KOPT-K1 (cell line): ENCODE data around the gene SMIM11.
"Not testable (repeated sequence)": the region's sequence is repeated elsewhere in the genome, so short reads cannot be mapped to it uniquely, and the experiment has no call there.

Experiments
- H3K27ac ChIP-seq: fragments of 200-600 bp; sonication (generic); 2 replicates; pipeline ENCODE4 v1.5.1; 2016; ENCODE audit warnings: antibody characterized with exemption, mild to moderate bottlenecking, low read depth, low read length; ENCODE audit not compliant: poor library complexity, severe bottlenecking
- H3K36me3 ChIP-seq: fragments of 200-600 bp; sonication (generic); 2 replicates; pipeline ENCODE4 v1.5.1; 2017; ENCODE audit warnings: antibody characterized with exemption, mild to moderate bottlenecking, low read length, moderate library complexity; ENCODE audit not compliant: insufficient read depth
- H3K9me3 ChIP-seq: fragments of 200-600 bp; sonication (generic); 2 replicates; pipeline ENCODE4 v1.5.1; 2017; ENCODE audit warnings: antibody characterized with exemption, low read length, mild to moderate bottlenecking; ENCODE audit not compliant: insufficient read depth, poor library complexity, severe bottlenecking

Gene SMIM11, protein sequence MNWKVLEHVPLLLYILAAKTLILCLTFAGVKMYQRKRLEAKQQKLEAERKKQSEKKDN

DNA sequence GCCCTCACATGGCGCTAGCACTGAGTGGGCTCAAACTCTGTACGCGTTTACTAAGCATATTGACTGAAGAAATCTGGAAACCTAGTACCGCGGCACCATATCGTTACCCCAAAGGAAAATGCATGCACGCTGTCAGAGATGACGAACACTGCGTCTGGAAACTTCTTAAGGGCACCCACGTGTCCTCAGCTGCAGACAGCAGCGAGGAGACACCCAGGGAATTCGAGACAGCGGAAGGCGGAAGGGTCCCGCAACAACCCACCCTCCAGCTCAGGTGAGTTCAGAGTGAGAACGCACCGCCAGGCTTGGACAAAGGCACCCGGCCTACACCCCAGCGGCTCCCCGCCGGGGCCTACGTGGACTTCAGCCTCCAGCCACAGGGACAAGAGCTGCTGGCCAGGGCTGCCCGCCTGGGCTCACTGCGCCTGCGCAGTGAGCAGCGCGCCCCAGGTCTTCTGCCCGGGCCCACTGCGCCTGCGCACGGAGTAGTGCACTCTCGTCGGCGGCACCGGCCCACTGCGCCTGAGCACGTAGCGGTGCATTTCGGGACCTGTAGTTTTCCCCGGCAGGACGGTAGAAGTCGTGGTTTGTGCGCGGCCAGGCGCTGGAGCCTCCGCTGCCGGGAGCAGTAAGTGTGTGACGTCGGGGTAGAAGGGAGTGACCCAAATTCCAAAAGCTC, at the start of gene SMIM11:
Gene SMIM11 (plus strand): TSS at position 568 of the 679 bp plus-strand sequence. CDS start 3,998 bp downstream, outside the sequence.
- H3K9me3 ChIP-seq, H3K36me3 ChIP-seq, H3K27ac ChIP-seq: not testable (repeated sequence)

DNA sequence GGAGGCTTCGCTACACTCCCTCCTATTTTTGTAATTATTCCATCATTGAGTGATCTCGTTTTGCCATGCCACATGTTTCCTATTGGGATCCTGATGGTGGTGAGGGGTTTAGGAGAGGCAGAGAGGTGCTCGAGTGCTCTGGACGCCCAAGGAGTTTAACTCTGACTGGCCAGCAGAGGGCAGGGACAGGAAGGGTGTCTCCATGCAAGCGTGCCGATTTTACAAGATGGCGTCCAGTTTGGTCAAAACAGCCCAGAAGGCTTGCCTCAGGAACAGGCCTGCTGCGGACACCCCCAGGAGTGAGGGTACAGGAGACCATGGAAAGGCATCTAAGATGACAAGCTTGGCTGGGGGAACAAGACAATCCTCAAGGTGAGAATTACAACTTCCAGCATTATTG, 45.3 kb upstream of the SMIM11 start:
- H3K36me3 ChIP-seq: no peaks in the 10 kb centered on the region
- H3K9me3 ChIP-seq: peaks cover 14% of the 10 kb centered on the region
- no peak overlapping the region for H3K27ac ChIP-seq

DNA sequence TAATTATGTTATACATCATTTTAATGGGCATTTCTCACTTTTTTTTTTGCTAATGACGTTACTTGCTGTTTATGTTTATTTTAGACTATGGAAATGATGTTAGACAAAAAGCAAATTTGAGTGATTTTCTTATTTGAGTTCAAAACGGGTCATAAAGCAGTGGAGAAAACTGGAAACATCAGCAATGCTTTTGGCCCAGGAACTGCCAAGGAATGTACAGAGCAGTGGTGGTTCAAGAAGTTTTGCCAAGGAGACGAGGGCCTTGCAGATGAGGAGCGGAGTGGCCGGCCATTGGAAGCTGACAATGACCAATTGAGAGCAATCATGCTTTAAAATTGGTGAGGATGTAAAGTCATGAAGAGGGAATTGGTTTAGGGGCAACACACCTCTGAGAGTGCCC, 43.6 kb upstream of the SMIM11 start:
- Histone ChIP-seq H3K9me3 (peaks cover 14% of the 10 kb centered on the region), H3K36me3 (no peaks in the 10 kb centered on the region), H3K27ac (no peak overlapping the region)

DNA sequence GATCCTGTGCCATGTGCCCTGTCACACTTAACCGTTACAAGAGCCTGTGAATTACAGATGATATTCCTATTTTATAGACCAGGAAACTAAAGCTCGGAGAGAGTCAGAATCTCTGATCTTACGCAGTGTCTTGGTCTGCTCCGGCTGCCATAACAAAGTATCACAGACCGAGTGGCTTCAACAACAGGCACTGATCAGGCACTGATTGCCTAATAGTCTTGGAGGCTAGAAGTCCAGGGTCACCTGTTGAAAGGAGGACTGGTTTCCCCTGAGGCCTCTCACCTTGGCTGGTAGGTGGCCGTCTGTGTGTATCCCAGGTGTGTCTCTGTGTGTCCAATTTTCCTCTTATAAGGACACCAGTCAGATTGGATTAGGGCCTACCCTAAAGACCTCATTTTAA, 43.0 kb upstream of the SMIM11 start:
- H3K36me3 ChIP-seq: no peaks in the 10 kb centered on the region
- H3K27ac ChIP-seq: no peak overlapping the region
- H3K9me3 ChIP-seq: peaks cover 14% of the 10 kb centered on the region

DNA sequence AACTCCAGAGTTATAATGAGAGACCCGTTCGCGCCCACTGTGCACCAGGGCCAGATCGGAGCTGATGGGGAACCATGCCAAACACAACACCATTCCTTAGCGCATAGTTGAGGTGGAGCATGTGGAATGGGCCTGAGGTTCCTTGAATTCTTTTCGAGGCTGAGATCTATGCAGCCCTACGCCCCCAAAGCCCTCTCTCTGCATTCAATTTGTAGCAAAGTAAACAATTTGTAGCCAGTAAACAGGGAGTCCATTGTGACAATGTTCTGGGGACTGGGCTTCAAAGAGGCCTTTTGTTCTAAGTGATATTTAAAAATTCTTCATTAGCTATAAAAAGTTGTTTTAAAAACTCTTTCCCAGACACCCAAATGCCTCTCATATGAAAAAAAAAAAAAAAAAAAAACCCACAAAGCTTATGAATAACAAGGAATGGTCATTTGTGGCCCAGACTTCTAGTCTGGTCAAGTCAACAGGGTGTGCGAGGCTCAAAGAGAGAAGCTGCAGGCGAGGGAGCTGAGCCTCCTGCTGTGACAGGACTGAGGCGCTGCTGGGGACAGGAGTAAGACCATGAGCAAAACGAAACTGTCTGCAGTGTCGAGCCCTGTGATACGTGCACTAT, 42.1 kb upstream of the SMIM11 start:
- no peak overlapping the region for H3K27ac ChIP-seq
- H3K36me3 ChIP-seq: no peaks in the 10 kb centered on the region
- H3K9me3 ChIP-seq: peaks cover 14% of the 10 kb centered on the region

DNA sequence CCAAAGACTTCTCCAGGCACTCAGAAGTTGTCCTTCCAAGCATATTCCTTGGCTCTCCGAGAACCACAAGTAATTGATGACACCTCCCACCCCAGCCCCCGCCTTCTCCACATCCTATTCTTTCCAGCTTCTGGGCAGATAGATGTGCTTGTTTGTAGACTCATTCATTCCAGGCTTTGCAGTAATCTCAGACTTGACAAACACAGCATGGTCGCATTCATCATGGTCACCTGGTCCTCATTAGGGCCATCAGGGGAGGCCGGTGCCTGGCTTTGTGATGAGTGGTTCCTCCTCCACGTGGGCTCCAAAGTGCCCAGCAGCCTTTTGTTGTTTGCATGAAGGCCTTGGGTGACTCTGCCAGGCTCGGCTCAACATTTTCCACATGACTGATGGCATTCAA, 40.0 kb upstream of the SMIM11 start:
- Histone ChIP-seq H3K9me3 (peaks cover under 1% of the 10 kb centered on the region), H3K36me3 (no peaks in the 10 kb centered on the region), H3K27ac (no peak overlapping the region)

DNA sequence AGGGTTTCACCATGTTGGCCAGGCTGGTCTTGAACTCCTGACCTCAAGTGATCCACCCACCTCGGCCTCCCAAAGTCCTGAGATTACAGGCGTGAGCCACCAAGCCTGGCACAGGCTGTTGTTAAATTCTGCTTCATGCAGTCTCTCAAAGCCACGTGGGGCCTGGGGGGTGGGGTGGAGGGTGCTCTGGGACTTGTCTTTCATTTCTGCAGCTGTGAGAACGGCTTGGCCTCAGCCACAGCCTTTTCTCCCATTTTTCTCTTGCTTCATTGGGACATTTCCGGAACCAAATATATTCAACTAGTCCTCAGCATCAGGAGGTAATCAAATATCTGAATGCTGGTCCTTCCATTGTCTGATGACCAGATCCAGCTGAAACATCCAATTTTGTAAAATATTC, 39.1 kb upstream of the SMIM11 start:
- Histone ChIP-seq H3K27ac (no peak overlapping the region), H3K9me3 (no peaks in the 10 kb centered on the region), H3K36me3 (no peaks in the 10 kb centered on the region)

DNA sequence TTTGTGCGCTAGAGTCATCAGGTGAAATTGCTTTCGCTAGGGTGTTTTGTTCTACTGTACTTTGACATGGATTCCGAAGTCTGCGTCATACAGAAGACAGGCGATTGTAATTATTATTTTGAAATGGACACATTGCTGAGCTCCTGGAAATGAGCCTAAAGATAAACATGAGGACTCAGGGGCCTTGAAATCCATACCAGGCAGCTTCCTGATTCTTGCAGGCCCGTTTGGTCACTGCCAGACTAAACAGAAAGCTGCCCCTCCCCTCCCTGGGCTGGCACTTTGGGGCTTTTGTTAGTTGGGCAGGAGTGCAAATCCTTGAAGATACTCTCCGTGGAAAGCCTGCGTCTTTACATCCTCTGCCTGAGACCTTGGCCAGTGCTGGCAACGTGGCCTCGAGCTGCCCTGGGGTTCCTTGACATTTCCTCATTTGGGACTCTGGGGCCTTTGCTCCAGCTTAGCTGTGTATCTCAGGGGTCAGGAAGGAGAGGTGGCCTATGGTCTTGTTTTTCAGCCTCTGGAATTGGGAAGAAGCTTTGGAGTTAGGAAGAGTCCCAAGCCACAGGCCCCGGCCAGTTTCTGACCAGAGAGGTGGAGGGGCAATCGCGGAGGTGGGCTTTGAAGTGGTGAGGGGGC, 38.4 kb upstream of the SMIM11 start:
- H3K9me3 ChIP-seq: no peaks in the 10 kb centered on the region
- H3K27ac ChIP-seq: no peak overlapping the region
- no peaks in the 10 kb centered on the region for H3K36me3 ChIP-seq

DNA sequence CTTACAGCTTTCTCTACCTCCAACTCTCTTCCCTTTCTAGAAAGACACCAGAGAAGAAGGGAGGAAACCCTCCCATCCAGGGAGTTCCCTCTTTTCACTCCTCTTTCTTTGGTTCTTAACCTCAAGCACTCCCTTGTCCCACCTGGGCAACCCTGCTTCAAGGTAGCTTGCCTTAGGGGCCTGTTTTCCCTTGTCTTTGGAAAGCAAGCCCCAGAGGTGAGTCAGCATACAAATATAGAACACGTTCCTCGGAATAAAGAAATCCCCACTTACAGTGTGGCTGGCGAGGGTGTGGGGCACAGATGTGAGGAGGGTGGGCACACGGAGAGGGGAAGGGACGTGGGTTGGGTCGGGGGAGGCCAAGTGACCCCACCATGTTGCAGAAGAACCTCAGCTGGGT, 37.6 kb upstream of the SMIM11 start:
- no peaks in the 10 kb centered on the region for H3K9me3 ChIP-seq
- H3K27ac ChIP-seq: no peak overlapping the region
- no peaks in the 10 kb centered on the region for H3K36me3 ChIP-seq

DNA sequence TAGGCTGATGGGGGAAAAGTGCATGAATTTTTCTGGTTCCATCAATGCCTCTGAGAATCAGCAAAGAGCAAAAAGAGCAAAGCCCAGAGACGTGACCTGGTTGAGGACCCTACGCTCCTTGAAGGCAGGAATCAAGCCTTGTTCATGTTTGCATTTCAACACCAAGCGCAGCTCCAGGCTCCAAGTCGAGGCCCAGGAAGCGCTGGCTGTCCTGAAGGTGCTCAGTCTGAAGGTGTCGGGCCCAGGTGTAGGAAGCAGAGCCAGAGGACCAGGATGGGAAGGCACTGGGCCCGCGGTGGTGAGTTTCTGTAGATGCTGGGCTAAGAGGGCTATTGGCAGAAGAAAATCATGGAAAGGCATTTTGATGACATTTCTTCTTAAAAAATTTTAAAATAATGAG, 37.1 kb upstream of the SMIM11 start:
- Histone ChIP-seq H3K36me3 (no peaks in the 10 kb centered on the region), H3K9me3 (no peaks in the 10 kb centered on the region), H3K27ac (no peak overlapping the region)

DNA sequence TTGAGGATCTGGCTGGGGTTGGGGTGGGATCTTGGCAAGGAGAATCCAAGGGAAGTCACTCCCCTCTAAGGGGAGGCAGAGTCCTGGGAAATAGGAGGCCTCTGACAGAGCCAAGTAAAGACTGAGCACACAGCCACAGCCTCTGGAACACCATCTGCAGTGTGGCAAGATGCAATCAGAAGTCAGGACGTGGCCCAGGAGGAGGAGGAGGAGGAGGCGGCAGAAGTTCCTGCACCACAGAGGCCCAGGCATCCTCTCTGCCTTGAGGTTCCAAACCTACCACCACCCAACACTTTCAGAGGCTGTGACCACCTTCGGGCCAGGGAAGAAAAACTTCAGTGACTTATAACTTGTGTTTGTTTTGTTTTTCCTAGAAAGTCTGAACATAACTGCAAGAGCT, 35.2 kb upstream of the SMIM11 start:
- Histone ChIP-seq H3K36me3 (no peaks in the 10 kb centered on the region), H3K27ac (no peak overlapping the region), H3K9me3 (no peaks in the 10 kb centered on the region)

DNA sequence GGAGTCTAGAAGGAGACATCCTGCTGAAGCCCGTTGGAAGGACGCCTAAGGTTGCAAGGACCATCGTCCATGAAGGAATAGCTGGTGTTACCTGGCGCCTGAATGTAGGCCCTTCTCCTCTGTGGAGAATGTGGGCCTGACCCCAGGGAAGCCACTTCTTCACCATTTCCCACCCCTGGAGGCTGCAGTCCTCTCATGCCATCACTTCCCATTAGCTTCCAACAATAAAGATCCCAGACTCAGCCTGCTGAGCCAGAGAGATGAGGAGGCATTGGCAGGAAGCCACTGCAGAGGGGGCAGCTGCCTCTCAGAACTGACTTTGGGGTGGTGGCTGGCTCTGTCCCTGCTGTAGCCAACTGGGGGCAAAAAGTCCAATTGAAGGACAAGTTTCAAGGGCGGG, 32.8 kb upstream of the SMIM11 start:
- Histone ChIP-seq H3K9me3 (no peaks in the 10 kb centered on the region), H3K36me3 (no peaks in the 10 kb centered on the region), H3K27ac (no peak overlapping the region)

DNA sequence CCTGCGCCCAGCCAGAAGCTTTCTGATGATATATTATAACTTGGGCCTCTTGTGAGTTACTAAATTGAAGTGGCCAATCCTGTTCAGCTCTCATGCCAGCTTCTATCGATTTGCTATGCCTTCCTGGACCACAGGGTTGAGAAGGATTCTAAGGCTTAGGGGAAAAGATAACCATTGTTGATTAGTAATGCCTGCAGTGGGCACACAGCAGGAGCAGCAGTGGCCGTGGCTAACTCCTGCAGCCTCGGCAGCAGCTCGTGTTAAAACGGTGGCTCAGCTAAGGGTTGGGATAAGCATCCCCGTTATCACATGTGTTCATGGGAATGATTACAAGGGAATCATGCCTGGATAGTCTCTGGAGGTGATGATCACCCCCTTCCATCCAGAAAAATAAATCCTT, 32.0 kb upstream of the SMIM11 start:
- Histone ChIP-seq H3K36me3 (no peaks in the 10 kb centered on the region), H3K27ac (no peak overlapping the region), H3K9me3 (no peaks in the 10 kb centered on the region)

DNA sequence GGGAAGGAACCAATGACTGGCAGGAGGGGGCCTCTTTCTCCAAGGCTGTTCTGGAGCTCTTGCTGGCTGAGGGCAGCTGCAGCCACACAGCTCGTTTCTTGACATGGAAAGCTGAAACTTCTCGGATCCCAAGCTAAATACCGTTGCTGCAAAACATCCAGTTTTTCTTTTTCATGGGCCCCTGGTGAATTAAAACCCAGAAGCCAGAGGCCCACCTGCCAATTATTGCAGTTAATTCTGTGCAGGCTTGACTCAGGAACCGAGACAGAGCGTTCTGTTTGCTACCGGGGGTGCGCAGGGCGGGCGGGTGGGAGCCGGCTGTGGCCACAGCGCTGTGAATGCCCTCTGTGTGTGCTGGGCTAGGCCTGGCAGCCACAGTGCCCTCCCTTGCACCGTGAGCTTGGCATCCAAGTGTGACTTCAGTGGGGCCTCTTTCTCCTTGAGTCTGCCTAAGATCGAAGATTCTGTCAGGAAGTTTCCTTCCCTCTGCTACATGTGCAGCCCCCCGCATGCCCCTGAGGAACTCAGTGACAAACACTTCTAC, 31.4 kb upstream of the SMIM11 start:
- Histone ChIP-seq H3K9me3 (no peaks in the 10 kb centered on the region), H3K36me3 (no peaks in the 10 kb centered on the region), H3K27ac (no peak overlapping the region)

DNA sequence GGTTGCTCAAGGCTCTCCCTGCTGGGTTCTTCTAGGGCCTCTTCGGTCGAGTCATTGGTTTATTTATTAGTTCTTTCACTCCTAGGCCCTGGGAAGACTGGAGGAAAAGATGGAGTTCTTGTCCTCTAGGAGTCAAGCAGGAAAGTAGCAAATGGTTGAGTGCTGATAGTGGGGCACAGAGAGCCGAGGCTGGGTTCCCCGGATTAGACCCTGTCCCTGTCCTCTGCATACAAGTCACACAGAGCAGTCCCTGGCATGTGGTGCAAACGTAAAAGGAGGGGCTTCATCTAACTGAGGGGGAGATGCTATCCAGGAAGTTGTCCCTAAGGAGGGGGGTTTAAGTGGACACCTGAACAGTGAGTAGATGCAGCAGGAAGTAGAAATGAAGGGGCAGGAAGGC, 30.7 kb upstream of the SMIM11 start:
- Histone ChIP-seq H3K9me3 (no peaks in the 10 kb centered on the region), H3K27ac (no peak overlapping the region), H3K36me3 (no peaks in the 10 kb centered on the region)
